HEK293 (cell line): ENCODE results near the gene TOMM34.

Source experiments
- BCL11B ChIP-seq: fragments of 450-650 bp; formaldehyde crosslinking; IDR thresholded peaks from 2 replicates; pipeline ENCODE4 v1.5.1; 2016; ENCODE audit warnings: low read depth, missing biosample characterization, missing genetic modification characterization
- KLF16 ChIP-seq: fragments of 450-650 bp; formaldehyde crosslinking; IDR thresholded peaks from 2 replicates; pipeline ENCODE4 v1.5.1; 2017; ENCODE audit warnings: missing biosample characterization, missing genetic modification characterization
- YY2 ChIP-seq: fragments of 450-650 bp; formaldehyde crosslinking; IDR thresholded peaks from 2 replicates; pipeline ENCODE4 v1.5.1; 2016; ENCODE audit warnings: missing biosample characterization, missing genetic modification characterization
- ZNF184 ChIP-seq: fragments of 450-650 bp; IDR thresholded peaks from 2 replicates; pipeline ENCODE4 v1.5.1; 2018; ENCODE audit warnings: missing biosample characterization, mild to moderate bottlenecking, missing genetic modification characterization
- ZNF214 ChIP-seq: fragments of 450-650 bp; formaldehyde crosslinking; IDR thresholded peaks from 2 replicates; pipeline ENCODE4 v1.5.1; 2017; ENCODE audit warnings: missing biosample characterization, mild to moderate bottlenecking, missing genetic modification characterization, borderline replicate concordance
- ZNF221 ChIP-seq: fragments of 450-650 bp; formaldehyde crosslinking; IDR thresholded peaks from 2 replicates; pipeline ENCODE4 v1.5.1; 2017; ENCODE audit warnings: missing biosample characterization, missing genetic modification characterization, borderline replicate concordance
- ZNF274 ChIP-seq, 2 experiments: fragments of 200-500 bp in 1 of 2; fragments of 450-650 bp in 1 of 2; sonication (Bioruptor generic) in 1 of 2; formaldehyde crosslinking in 1 of 2; IDR thresholded peaks; 2 replicates each; pipeline versions ENCODE4 v1.5.1 to v1.6.1; 2014 to 2016; ENCODE audit warnings: borderline replicate concordance in 1 of 2, inconsistent platforms in 1 of 2, low read length in 1 of 2, missing biosample characterization in 1 of 2, missing genetic modification characterization in 1 of 2
- ZNF324 ChIP-seq: fragments of 450-650 bp; formaldehyde crosslinking; IDR thresholded peaks from 2 replicates; pipeline ENCODE4 v1.5.1; 2016; ENCODE audit warnings: missing biosample characterization, missing genetic modification characterization
- ZNF404 ChIP-seq: fragments of 450-650 bp; formaldehyde crosslinking; IDR thresholded peaks from 2 replicates; pipeline ENCODE4 v1.5.1; 2017; ENCODE audit warnings: missing biosample characterization, missing genetic modification characterization
- ZNF433 ChIP-seq: fragments of 450-650 bp; formaldehyde crosslinking; IDR thresholded peaks from 2 replicates; pipeline ENCODE4 v1.5.1; 2016; ENCODE audit warnings: missing biosample characterization, missing genetic modification characterization, low read depth
- ZNF530 ChIP-seq: fragments of 450-650 bp; formaldehyde crosslinking; IDR thresholded peaks from 2 replicates; pipeline ENCODE4 v1.5.1; 2016; ENCODE audit warnings: low read depth, missing biosample characterization, missing genetic modification characterization
- ZNF544 ChIP-seq: fragments of 450-650 bp; formaldehyde crosslinking; IDR thresholded peaks from 2 replicates; pipeline ENCODE4 v1.5.0; 2017; ENCODE audit warnings: missing biosample characterization, missing genetic modification characterization
- ZNF571 ChIP-seq: fragments of 450-650 bp; formaldehyde crosslinking; IDR thresholded peaks from 2 replicates; pipeline ENCODE4 v1.5.0; 2017; ENCODE audit warnings: missing biosample characterization, missing genetic modification characterization
- ZNF701 ChIP-seq: fragments of 450-650 bp; formaldehyde crosslinking; IDR thresholded peaks from 2 replicates; pipeline ENCODE4 v1.5.1; 2016; ENCODE audit warnings: missing biosample characterization, missing genetic modification characterization
- ZNF747 ChIP-seq: fragments of 450-650 bp; formaldehyde crosslinking; IDR thresholded peaks from 2 replicates; pipeline ENCODE4 v1.5.1; 2016; ENCODE audit warnings: missing biosample characterization, missing genetic modification characterization
- ZNF785 ChIP-seq: fragments of 450-650 bp; formaldehyde crosslinking; IDR thresholded peaks from 2 replicates; pipeline ENCODE4 v1.5.1; 2016; ENCODE audit warnings: missing biosample characterization, missing genetic modification characterization
- ZSCAN16 ChIP-seq: fragments of 450-650 bp; formaldehyde crosslinking; IDR thresholded peaks from 2 replicates; pipeline ENCODE4 v1.5.1; 2016; ENCODE audit warnings: missing biosample characterization, missing genetic modification characterization
- ZXDB ChIP-seq: fragments of 450-650 bp; formaldehyde crosslinking; IDR thresholded peaks from 2 replicates; pipeline ENCODE4 v1.5.1; 2016; ENCODE audit warnings: missing biosample characterization, missing genetic modification characterization
- TF ChIP-seq, protein P1 (sequence below): fragments of 450-650 bp; formaldehyde crosslinking; IDR thresholded peaks from 2 replicates; pipeline ENCODE4 v1.5.1; 2017; ENCODE audit warnings: missing biosample characterization, missing genetic modification characterization
- TF ChIP-seq, protein P2 (sequence below): fragments of 450-650 bp; formaldehyde crosslinking; conservative IDR thresholded peaks from 2 replicates; pipeline ENCODE4 v1.5.1; 2016; ENCODE audit warnings: low read depth, missing biosample characterization, missing genetic modification characterization
- TF ChIP-seq, protein P3 (sequence below): fragments of 450-650 bp; formaldehyde crosslinking; IDR thresholded peaks from 2 replicates; pipeline ENCODE4 v1.5.1; 2016; ENCODE audit warnings: missing biosample characterization, missing genetic modification characterization, low read depth
- TF ChIP-seq, protein P4 (sequence below): fragments of 450-650 bp; IDR thresholded peaks from 2 replicates; pipeline ENCODE4 v1.5.1; 2018; ENCODE audit warnings: missing biosample characterization, mild to moderate bottlenecking, missing genetic modification characterization
- TF ChIP-seq, protein P5 (sequence below): IDR thresholded peaks from 2 replicates; pipeline ENCODE4 v1.6.1; 2011; ENCODE audit warnings: mild to moderate bottlenecking, low read depth, low read length, borderline replicate concordance
- TF ChIP-seq, protein P6 (sequence below): fragments of 450-650 bp; formaldehyde crosslinking; IDR thresholded peaks from 2 replicates; pipeline ENCODE4 v1.5.1; 2016; ENCODE audit warnings: missing biosample characterization, missing genetic modification characterization
- TF ChIP-seq, protein P7 (sequence below): sonication (generic); formaldehyde crosslinking; IDR thresholded peaks from 2 replicates; pipeline ENCODE4 v1.8.1; 2022; ENCODE audit warnings: mild to moderate bottlenecking, moderate library complexity, missing genetic modification reagents

Gene TOMM34

DNA sequence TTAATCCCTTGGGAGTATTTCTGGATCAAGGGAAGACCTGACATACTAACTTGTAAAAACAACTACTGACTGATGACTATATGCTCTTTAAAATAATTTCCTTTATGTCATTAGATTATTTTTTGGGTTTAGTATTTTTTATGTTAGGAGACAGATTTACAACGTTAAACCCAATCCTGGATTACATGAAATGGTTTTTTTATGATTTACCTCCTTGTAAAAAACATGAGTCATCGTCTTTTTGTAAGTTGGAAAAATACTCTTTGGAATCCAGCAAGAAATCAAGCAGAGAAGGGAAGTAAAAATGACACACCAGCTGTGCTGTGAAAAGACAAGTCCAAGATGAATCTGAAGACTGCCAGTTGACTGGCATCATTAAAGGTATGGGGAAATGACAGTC lies 12.9 kb upstream of the TOMM34 start (continued):
- TF ChIP-seq ZNF214 (no peak), ZXDB (peak; percentile 42; the same call in 1 of the 2 replicates), ZNF184 (tag by site-specific recombination) (0 out of 2 replicates have a peak, but pooled peaks have one; percentile 36), ZSCAN16 (tag by site-specific recombination) (no peak), BCL11B (tag by site-specific recombination) (peak; percentile 67; the same call in 1 of the 2 replicates), ZNF571 (tag by site-specific recombination) (no peak), ZNF747 (tag by site-specific recombination) (no peak), KLF16 (tag by site-specific recombination) (peak; percentile 94), ZNF530 (no peak), ZNF701 (tag by site-specific recombination) (no peak), YY2 (tag by site-specific recombination) (no peak), ZNF785 (tag by site-specific recombination) (no peak), ZNF324 (tag by site-specific recombination) (no peak), ZNF221 (no peak), ZNF404 (tag by site-specific recombination) (no peak), ZNF274 (IDR thresholded peaks at IDR 0.05; ENCODE audit: low read length) (no peak), ZNF274 (tag by site-specific recombination; IDR thresholded peaks at IDR 0.05; ENCODE audit: borderline replicate concordance) (no peak), ZNF433 (tag by site-specific recombination) (no peak), ZNF544 (tag by site-specific recombination) (no peak)
- TF ChIP-seq, protein P1, sequence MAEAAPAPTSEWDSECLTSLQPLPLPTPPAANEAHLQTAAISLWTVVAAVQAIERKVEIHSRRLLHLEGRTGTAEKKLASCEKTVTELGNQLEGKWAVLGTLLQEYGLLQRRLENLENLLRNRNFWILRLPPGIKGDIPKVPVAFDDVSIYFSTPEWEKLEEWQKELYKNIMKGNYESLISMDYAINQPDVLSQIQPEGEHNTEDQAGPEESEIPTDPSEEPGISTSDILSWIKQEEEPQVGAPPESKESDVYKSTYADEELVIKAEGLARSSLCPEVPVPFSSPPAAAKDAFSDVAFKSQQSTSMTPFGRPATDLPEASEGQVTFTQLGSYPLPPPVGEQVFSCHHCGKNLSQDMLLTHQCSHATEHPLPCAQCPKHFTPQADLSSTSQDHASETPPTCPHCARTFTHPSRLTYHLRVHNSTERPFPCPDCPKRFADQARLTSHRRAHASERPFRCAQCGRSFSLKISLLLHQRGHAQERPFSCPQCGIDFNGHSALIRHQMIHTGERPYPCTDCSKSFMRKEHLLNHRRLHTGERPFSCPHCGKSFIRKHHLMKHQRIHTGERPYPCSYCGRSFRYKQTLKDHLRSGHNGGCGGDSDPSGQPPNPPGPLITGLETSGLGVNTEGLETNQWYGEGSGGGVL (tag by site-specific recombination): peak; percentile 18; the same call in 1 of the 2 replicates
- TF ChIP-seq, protein P2, sequence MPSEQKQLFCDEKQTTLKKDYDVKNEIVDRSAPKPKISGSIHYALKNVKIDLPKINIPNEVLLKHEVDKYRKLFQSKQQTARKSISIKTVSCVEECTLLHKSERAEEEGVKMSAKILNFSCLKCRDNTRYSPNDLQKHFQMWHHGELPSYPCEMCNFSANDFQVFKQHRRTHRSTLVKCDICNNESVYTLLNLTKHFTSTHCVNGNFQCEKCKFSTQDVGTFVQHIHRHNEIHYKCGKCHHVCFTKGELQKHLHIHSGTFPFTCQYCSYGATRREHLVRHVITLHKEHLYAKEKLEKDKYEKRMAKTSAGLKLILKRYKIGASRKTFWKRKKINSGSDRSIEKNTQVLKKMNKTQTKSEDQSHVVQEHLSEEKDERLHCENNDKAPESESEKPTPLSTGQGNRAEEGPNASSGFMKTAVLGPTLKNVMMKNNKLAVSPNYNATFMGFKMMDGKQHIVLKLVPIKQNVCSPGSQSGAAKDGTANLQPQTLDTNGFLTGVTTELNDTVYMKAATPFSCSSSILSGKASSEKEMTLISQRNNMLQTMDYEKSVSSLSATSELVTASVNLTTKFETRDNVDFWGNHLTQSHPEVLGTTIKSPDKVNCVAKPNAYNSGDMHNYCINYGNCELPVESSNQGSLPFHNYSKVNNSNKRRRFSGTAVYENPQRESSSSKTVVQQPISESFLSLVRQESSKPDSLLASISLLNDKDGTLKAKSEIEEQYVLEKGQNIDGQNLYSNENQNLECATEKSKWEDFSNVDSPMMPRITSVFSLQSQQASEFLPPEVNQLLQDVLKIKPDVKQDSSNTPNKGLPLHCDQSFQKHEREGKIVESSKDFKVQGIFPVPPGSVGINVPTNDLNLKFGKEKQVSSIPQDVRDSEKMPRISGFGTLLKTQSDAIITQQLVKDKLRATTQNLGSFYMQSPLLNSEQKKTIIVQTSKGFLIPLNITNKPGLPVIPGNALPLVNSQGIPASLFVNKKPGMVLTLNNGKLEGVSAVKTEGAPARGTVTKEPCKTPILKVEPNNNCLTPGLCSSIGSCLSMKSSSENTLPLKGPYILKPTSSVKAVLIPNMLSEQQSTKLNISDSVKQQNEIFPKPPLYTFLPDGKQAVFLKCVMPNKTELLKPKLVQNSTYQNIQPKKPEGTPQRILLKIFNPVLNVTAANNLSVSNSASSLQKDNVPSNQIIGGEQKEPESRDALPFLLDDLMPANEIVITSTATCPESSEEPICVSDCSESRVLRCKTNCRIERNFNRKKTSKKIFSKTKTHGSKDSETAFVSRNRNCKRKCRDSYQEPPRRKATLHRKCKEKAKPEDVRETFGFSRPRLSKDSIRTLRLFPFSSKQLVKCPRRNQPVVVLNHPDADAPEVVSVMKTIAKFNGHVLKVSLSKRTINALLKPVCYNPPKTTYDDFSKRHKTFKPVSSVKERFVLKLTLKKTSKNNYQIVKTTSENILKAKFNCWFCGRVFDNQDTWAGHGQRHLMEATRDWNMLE (tag by site-specific recombination): 0 out of 2 replicates have a peak, but pooled peaks have one; percentile 24
- TF ChIP-seq, protein P3, sequence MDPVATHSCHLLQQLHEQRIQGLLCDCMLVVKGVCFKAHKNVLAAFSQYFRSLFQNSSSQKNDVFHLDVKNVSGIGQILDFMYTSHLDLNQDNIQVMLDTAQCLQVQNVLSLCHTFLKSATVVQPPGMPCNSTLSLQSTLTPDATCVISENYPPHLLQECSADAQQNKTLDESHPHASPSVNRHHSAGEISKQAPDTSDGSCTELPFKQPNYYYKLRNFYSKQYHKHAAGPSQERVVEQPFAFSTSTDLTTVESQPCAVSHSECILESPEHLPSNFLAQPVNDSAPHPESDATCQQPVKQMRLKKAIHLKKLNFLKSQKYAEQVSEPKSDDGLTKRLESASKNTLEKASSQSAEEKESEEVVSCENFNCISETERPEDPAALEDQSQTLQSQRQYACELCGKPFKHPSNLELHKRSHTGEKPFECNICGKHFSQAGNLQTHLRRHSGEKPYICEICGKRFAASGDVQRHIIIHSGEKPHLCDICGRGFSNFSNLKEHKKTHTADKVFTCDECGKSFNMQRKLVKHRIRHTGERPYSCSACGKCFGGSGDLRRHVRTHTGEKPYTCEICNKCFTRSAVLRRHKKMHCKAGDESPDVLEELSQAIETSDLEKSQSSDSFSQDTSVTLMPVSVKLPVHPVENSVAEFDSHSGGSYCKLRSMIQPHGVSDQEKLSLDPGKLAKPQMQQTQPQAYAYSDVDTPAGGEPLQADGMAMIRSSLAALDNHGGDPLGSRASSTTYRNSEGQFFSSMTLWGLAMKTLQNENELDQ (tag by site-specific recombination): no peak
- TF ChIP-seq, protein P4, sequence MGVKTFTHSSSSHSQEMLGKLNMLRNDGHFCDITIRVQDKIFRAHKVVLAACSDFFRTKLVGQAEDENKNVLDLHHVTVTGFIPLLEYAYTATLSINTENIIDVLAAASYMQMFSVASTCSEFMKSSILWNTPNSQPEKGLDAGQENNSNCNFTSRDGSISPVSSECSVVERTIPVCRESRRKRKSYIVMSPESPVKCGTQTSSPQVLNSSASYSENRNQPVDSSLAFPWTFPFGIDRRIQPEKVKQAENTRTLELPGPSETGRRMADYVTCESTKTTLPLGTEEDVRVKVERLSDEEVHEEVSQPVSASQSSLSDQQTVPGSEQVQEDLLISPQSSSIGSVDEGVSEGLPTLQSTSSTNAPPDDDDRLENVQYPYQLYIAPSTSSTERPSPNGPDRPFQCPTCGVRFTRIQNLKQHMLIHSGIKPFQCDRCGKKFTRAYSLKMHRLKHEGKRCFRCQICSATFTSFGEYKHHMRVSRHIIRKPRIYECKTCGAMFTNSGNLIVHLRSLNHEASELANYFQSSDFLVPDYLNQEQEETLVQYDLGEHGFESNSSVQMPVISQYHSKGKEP (tag by site-specific recombination): no peak
- TF ChIP-seq, protein P5, sequence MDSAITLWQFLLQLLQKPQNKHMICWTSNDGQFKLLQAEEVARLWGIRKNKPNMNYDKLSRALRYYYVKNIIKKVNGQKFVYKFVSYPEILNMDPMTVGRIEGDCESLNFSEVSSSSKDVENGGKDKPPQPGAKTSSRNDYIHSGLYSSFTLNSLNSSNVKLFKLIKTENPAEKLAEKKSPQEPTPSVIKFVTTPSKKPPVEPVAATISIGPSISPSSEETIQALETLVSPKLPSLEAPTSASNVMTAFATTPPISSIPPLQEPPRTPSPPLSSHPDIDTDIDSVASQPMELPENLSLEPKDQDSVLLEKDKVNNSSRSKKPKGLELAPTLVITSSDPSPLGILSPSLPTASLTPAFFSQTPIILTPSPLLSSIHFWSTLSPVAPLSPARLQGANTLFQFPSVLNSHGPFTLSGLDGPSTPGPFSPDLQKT: no peak
- TF ChIP-seq, protein P6, sequence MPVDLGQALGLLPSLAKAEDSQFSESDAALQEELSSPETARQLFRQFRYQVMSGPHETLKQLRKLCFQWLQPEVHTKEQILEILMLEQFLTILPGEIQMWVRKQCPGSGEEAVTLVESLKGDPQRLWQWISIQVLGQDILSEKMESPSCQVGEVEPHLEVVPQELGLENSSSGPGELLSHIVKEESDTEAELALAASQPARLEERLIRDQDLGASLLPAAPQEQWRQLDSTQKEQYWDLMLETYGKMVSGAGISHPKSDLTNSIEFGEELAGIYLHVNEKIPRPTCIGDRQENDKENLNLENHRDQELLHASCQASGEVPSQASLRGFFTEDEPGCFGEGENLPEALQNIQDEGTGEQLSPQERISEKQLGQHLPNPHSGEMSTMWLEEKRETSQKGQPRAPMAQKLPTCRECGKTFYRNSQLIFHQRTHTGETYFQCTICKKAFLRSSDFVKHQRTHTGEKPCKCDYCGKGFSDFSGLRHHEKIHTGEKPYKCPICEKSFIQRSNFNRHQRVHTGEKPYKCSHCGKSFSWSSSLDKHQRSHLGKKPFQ (tag by site-specific recombination): no peak; the same call in 1 of the 2 replicates
- TF ChIP-seq, protein P7, sequence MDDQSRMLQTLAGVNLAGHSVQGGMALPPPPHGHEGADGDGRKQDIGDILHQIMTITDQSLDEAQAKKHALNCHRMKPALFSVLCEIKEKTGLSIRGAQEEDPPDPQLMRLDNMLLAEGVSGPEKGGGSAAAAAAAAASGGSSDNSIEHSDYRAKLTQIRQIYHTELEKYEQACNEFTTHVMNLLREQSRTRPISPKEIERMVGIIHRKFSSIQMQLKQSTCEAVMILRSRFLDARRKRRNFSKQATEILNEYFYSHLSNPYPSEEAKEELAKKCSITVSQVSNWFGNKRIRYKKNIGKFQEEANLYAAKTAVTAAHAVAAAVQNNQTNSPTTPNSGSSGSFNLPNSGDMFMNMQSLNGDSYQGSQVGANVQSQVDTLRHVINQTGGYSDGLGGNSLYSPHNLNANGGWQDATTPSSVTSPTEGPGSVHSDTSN (CRISPR knock-in tag): no peak
